NCI-H2081 treated with DMSO at 0.1 percent for 48 hours (cell line): ENCODE results near the gene HIF1A.
"Not testable (repeated sequence)": the region's sequence is repeated elsewhere in the genome, so short reads cannot be mapped to it uniquely, and the experiment has no call there.

Experiments used
- DNase-seq: peaks from one replicate; lab custom pipeline; 2025; lab: John Stamatoyannopoulos, UW

Gene HIF1A

GRCh38 chr14:61694830-61695694, at the start of gene HIF1A:
TSS of gene HIF1A (plus strand) at chr14:61695513. CDS start at chr14:61695805, 292 bp downstream.
- peak; percentile 71 for DNase-seq

- DNase-seq = no peak
Measured at GRCh38 chr14:61646366-61647116, 48.8 kb upstream of the HIF1A start.

- DNase-seq = no peak
Measured at GRCh38 chr14:61647704-61648103, 47.6 kb upstream of the HIF1A start.

- DNase-seq = no peak
Measured at GRCh38 chr14:61648377-61648776, 46.9 kb upstream of the HIF1A start.

GRCh38 chr14:61649283-61649682, 46.0 kb upstream of the HIF1A start:
- no peak for DNase-seq

- DNase-seq = no peak
Measured at GRCh38 chr14:61651355-61651754, 44.0 kb upstream of the HIF1A start.

GRCh38 chr14:61652526-61653262, 42.6 kb upstream of the HIF1A start:
- DNase-seq = no peak

GRCh38 chr14:61653507-61653906, 41.8 kb upstream of the HIF1A start:
- no peak for DNase-seq

GRCh38 chr14:61654026-61654425, 41.3 kb upstream of the HIF1A start:
- no peak for DNase-seq

- DNase-seq = no peak
Measured at GRCh38 chr14:61655777-61656176, 39.5 kb upstream of the HIF1A start.

GRCh38 chr14:61656341-61656740, 39.0 kb upstream of the HIF1A start:
- DNase-seq = no peak

GRCh38 chr14:61658111-61658510, 37.2 kb upstream of the HIF1A start:
- not testable (repeated sequence) for DNase-seq

- no peak for DNase-seq
Measured at GRCh38 chr14:61659582-61659981, 35.7 kb upstream of the HIF1A start.

GRCh38 chr14:61661471-61662400, 33.6 kb upstream of the HIF1A start:
- DNase-seq = no peak

- no peak for DNase-seq
Measured at GRCh38 chr14:61662437-61663311, 32.6 kb upstream of the HIF1A start.

GRCh38 chr14:61663312-61663979, 31.9 kb upstream of the HIF1A start:
- no peak for DNase-seq

- no peak for DNase-seq
Measured at GRCh38 chr14:61668282-61668681, 27.0 kb upstream of the HIF1A start.

GRCh38 chr14:61670576-61670975, 24.7 kb upstream of the HIF1A start:
- no peak for DNase-seq

GRCh38 chr14:61671082-61671481, 24.2 kb upstream of the HIF1A start:
- no peak for DNase-seq

GRCh38 chr14:61672796-61673195, 22.5 kb upstream of the HIF1A start:
- DNase-seq = no peak
